Measurements from ENCODE around the gene SCAF1.

Gene SCAF1

GRCh38 chr19:49669516-49669915 is 27.5 kb downstream of the SCAF1 start:
- Histone ChIP-seq H3K4me3 (ENCODE audit: low read length in 2 of 2) (no peak overlapping the region), H3K27ac (ENCODE audit: low read length) (no peak overlapping the region), H3K4me1 (ENCODE audit: control insufficient read depth, insufficient read depth, low read length) (peaks cover 24% of the 10 kb centered on the region), H3K9ac (ENCODE audit: low read length in 2 of 2) (no peak overlapping the region), H3K36me3 (ENCODE audit: control insufficient read depth in 2 of 2, insufficient read depth in 2 of 2, low read length in 2 of 2) (peaks cover 0 to 8% of the 10 kb centered on the region in 2 donors), H3K27me3 (ENCODE audit: control insufficient read depth in 1 of 2, insufficient read depth in 2 of 2, low read length in 2 of 2) (no peaks in the 10 kb centered on the region), H3K9me3 (ENCODE audit: control insufficient read depth in 2 of 2, low read length in 2 of 2) (no peaks in the 10 kb centered on the region)

- Histone ChIP-seq H3K27ac (ENCODE audit: low read length) (peak overlapping the region; percentile 37), H3K36me3 (ENCODE audit: control insufficient read depth in 2 of 2, insufficient read depth in 2 of 2, low read length in 2 of 2) (peaks cover 0 to 8% of the 10 kb centered on the region in 2 donors), H3K9me3 (ENCODE audit: control insufficient read depth in 2 of 2, low read length in 2 of 2) (no peaks in the 10 kb centered on the region), H3K4me3 (ENCODE audit: low read length in 2 of 2) (peak overlapping the region in 1 of 2 donors; percentile 47), H3K27me3 (ENCODE audit: control insufficient read depth in 1 of 2, insufficient read depth in 2 of 2, low read length in 2 of 2) (no peaks in the 10 kb centered on the region), H3K9ac (ENCODE audit: low read length in 2 of 2) (peak overlapping the region; percentile 2 to 21), H3K4me1 (ENCODE audit: control insufficient read depth, insufficient read depth, low read length) (peaks cover 10% of the 10 kb centered on the region)
Measured at GRCh38 chr19:49672131-49672919, 30.3 kb downstream of the SCAF1 start.

GRCh38 chr19:49676136-49676783 is 34.3 kb downstream of the SCAF1 start:
- Histone ChIP-seq H3K4me1 (ENCODE audit: control insufficient read depth, insufficient read depth, low read length) (peaks cover 40% of the 10 kb centered on the region), H3K36me3 (ENCODE audit: control insufficient read depth in 2 of 2, insufficient read depth in 2 of 2, low read length in 2 of 2) (peaks cover 0 to 3% of the 10 kb centered on the region in 2 donors), H3K9me3 (ENCODE audit: control insufficient read depth in 2 of 2, low read length in 2 of 2) (no peaks in the 10 kb centered on the region), H3K27me3 (ENCODE audit: control insufficient read depth in 1 of 2, insufficient read depth in 2 of 2, low read length in 2 of 2) (no peaks in the 10 kb centered on the region), H3K27ac (ENCODE audit: low read length) (peak overlapping the region; percentile 96), H3K4me3 (ENCODE audit: low read length in 2 of 2) (peak overlapping the region; percentile 67 to 78), H3K9ac (ENCODE audit: low read length in 2 of 2) (peak overlapping the region; percentile 86 to 97)

- H3K36me3 ChIP-seq (ENCODE audit: control insufficient read depth in 2 of 2, insufficient read depth in 2 of 2, low read length in 2 of 2), result peaks cover 1 to 2% of the 10 kb centered on the region in 2 donors
- peak overlapping the region; percentile 94 to 96 for H3K4me3 ChIP-seq (ENCODE audit: low read length in 2 of 2)
- no peaks in the 10 kb centered on the region for H3K9me3 ChIP-seq (ENCODE audit: control insufficient read depth in 2 of 2, low read length in 2 of 2)
- peak overlapping the region; percentile 96 for H3K27ac ChIP-seq (ENCODE audit: low read length)
- H3K27me3 ChIP-seq (ENCODE audit: control insufficient read depth in 1 of 2, insufficient read depth in 2 of 2, low read length in 2 of 2), result no peaks in the 10 kb centered on the region
- H3K4me1 ChIP-seq (ENCODE audit: control insufficient read depth, insufficient read depth, low read length), result peaks cover 40% of the 10 kb centered on the region
- H3K9ac ChIP-seq (ENCODE audit: low read length in 2 of 2), result peak overlapping the region; percentile 93 to 98
Measured at GRCh38 chr19:49676784-49677230, 34.8 kb downstream of the SCAF1 start.

- Histone ChIP-seq H3K4me3 (ENCODE audit: low read length in 2 of 2) (peak within 1 kb of the TSS; percentile 94 to 96), H3K36me3 (ENCODE audit: control insufficient read depth in 2 of 2, insufficient read depth in 2 of 2, low read length in 2 of 2) (peaks cover 7 to 8% of the 10 kb centered on the region in 2 donors), H3K27ac (ENCODE audit: low read length) (peak within 1 kb of the TSS; percentile 96), H3K9ac (ENCODE audit: low read length in 2 of 2) (peak within 1 kb of the TSS; percentile 97 to 98), H3K27me3 (ENCODE audit: control insufficient read depth in 1 of 2, insufficient read depth in 2 of 2, low read length in 2 of 2) (no peaks in the 10 kb centered on the region), H3K4me1 (ENCODE audit: control insufficient read depth, insufficient read depth, low read length) (peaks cover 34% of the 10 kb centered on the region), H3K9me3 (ENCODE audit: control insufficient read depth in 2 of 2, low read length in 2 of 2) (no peaks in the 10 kb centered on the region)
Measured at GRCh38 chr19:49677231-49677900, 35.4 kb downstream of the SCAF1 start, which contains the start of gene PRMT1. TSS of gene PRMT1 (plus strand) at chr19:49677271. CDS start at chr19:49677281, 10 bp downstream.

- H3K4me1 ChIP-seq (ENCODE audit: control insufficient read depth, insufficient read depth, low read length), result peaks cover 33% of the 10 kb centered on the region
- no peaks in the 10 kb centered on the region for H3K27me3 ChIP-seq (ENCODE audit: control insufficient read depth in 1 of 2, insufficient read depth in 2 of 2, low read length in 2 of 2)
- peak overlapping the region; percentile 94 to 96 for H3K4me3 ChIP-seq (ENCODE audit: low read length in 2 of 2)
- peak overlapping the region; percentile 96 for H3K27ac ChIP-seq (ENCODE audit: low read length)
- H3K9ac ChIP-seq (ENCODE audit: low read length in 2 of 2), result peak overlapping the region; percentile 47 to 98
- H3K9me3 ChIP-seq (ENCODE audit: control insufficient read depth in 2 of 2, low read length in 2 of 2), result no peaks in the 10 kb centered on the region
- H3K36me3 ChIP-seq (ENCODE audit: control insufficient read depth in 2 of 2, insufficient read depth in 2 of 2, low read length in 2 of 2), result peaks cover 10 to 11% of the 10 kb centered on the region in 2 donors
Measured at GRCh38 chr19:49677901-49678674, 36.1 kb downstream of the SCAF1 start.

- Histone ChIP-seq H3K9ac (ENCODE audit: low read length in 2 of 2) (no peak overlapping the region), H3K4me1 (ENCODE audit: control insufficient read depth, insufficient read depth, low read length) (peaks cover 33% of the 10 kb centered on the region)
Measured at GRCh38 chr19:49678985-49679770, 37.2 kb downstream of the SCAF1 start.

GRCh38 chr19:49679771-49680413 is 37.9 kb downstream of the SCAF1 start:
- Histone ChIP-seq H3K36me3 (ENCODE audit: control insufficient read depth in 2 of 2, insufficient read depth in 2 of 2, low read length in 2 of 2) (peaks cover 23 to 26% of the 10 kb centered on the region in 2 donors), H3K27ac (ENCODE audit: low read length) (peak overlapping the region; percentile 53), H3K9ac (ENCODE audit: low read length in 2 of 2) (no peak overlapping the region), H3K9me3 (ENCODE audit: control insufficient read depth in 2 of 2, low read length in 2 of 2) (no peaks in the 10 kb centered on the region), H3K4me3 (ENCODE audit: low read length in 2 of 2) (peak overlapping the region; percentile 40), H3K27me3 (ENCODE audit: control insufficient read depth in 1 of 2, insufficient read depth in 2 of 2, low read length in 2 of 2) (no peaks in the 10 kb centered on the region), H3K4me1 (ENCODE audit: control insufficient read depth, insufficient read depth, low read length) (peaks cover 33% of the 10 kb centered on the region)

More at GRCh38 chr19:49678985-49679770, 37.2 kb downstream of the SCAF1 start:
- Histone ChIP-seq H3K27me3 (ENCODE audit: control insufficient read depth in 1 of 2, insufficient read depth in 2 of 2, low read length in 2 of 2) (no peaks in the 10 kb centered on the region), H3K9me3 (ENCODE audit: control insufficient read depth in 2 of 2, low read length in 2 of 2) (no peaks in the 10 kb centered on the region), H3K4me3 (ENCODE audit: low read length in 2 of 2) (no peak overlapping the region), H3K36me3 (ENCODE audit: control insufficient read depth in 2 of 2, insufficient read depth in 2 of 2, low read length in 2 of 2) (peaks cover 17 to 20% of the 10 kb centered on the region in 2 donors), H3K27ac (ENCODE audit: low read length) (no peak overlapping the region)

Measured in stomach smooth muscle (tissue), 2 donors.